ENCODE measurements around the gene EDDM13.

GRCh38 chr19:56333506-56333905, 61.0 kb downstream of the EDDM13 start:
- TF ChIP-seq CTCF (IDR thresholded peaks at IDR 0.05) (peak in 2 of 4 experiments; percentile 14 to 41), POLR2A (IDR thresholded peaks at IDR 0.05) (no peak), POLR2AphosphoS5 (IDR thresholded peaks at IDR 0.05) (no peak)
